Tibial nerve (tissue), 4 donors: ENCODE measurements around the gene YJEFN3. TPM values are rescaled to one million over a fixed set of nuclear protein-coding genes. Genes with fewer than 3 reads are reported as not detected.

Experiments used
- DNase-seq, 2 donors: peaks; one replicate each; pipeline ENCODE4 v3.0.0-alpha.2; 2019; ENCODE audit warnings: low spot score in 2 of 2
- H3K27ac ChIP-seq, 4 donors: fragments of 200-600 bp; sonication (generic) in 3 of 4; one replicate each; pipeline ENCODE4 v1.5.1; 2017 to 2019; ENCODE audit warnings: mild to moderate bottlenecking in 1 of 4
- H3K27me3 ChIP-seq, 2 donors: fragments of 200-600 bp; sonication (generic) in 1 of 2; one replicate each; pipeline versions ENCODE4 v1.5.1 to v1.6.0; 2017 to 2019
- H3K36me3 ChIP-seq, 3 donors: fragments of 200-600 bp; sonication (generic); one replicate each; pipeline ENCODE4 v1.5.1; 2018 to 2019
- H3K4me1 ChIP-seq, 4 donors: fragments of 200-600 bp; sonication (generic) in 3 of 4; one replicate each; pipeline ENCODE4 v1.5.1; 2017 to 2019
- H3K4me3 ChIP-seq, 4 donors: fragments of 200-600 bp; sonication (generic) in 3 of 4; one replicate each; pipeline ENCODE4 v1.5.1; 2017 to 2019; ENCODE audit warnings: mild to moderate bottlenecking in 1 of 4, moderate library complexity in 1 of 4
- H3K9me3 ChIP-seq, 4 donors: fragments of 200-600 bp; sonication (generic) in 3 of 4; one replicate each; pipeline ENCODE4 v1.5.1; 2017 to 2019
- CTCF ChIP-seq, 5 experiments: fragments of 200-600 bp in 3 of 5; fragments of 450-650 bp in 2 of 5; sonication (generic) in 3 of 5; IDR thresholded peaks; one replicate each; pipeline ENCODE4 v1.5.1; 2016 to 2019; ENCODE audit warnings: antibody characterized with exemption in 5 of 5, mild to moderate bottlenecking in 3 of 5, moderate library complexity in 2 of 5
- EP300 ChIP-seq, 2 donors: sonication (generic); formaldehyde crosslinking; IDR thresholded peaks; one replicate each; pipeline ENCODE4 v1.6.1; 2017; ENCODE audit warnings: antibody characterized with exemption in 2 of 2, mild to moderate bottlenecking in 1 of 2
- POLR2A ChIP-seq, 2 donors: fragments of 450-650 bp; IDR thresholded peaks; one replicate each; pipeline ENCODE4 v1.6.1; 2017; ENCODE audit warnings: antibody characterized with exemption in 2 of 2, mild to moderate bottlenecking in 2 of 2, moderate library complexity in 2 of 2
- WGBS, 2 donors: methylation state at CpG; one replicate each; pipeline ENCODE4 v1.1.5; 2018; 5-methylcytosine and 5-hydroxymethylcytosine counted together
- total RNA-seq, 4 donors: library from RNA; depleted of rRNA; stranded (reverse); fragments of >200 nt; gene quantifications; one replicate each; pipeline ENCODE4 v1.1.0, GENCODE V29; 2016

YJEFN3 gene
- total RNA-seq, 4 donors from 2014 or later, result 4.2 to 9.4 (median 5.7) TPM

GRCh38 chr19:19505669-19506326 is 22.9 kb upstream of the YJEFN3 start:
- no peak for DNase-seq
- no peak overlapping the region for H3K4me3 ChIP-seq
- H3K36me3 ChIP-seq, result peaks cover 5 to 77% (median 30%) of the 10 kb centered on the region in 3 donors
- WGBS, 2 donors, result 68 to 73% methylated on average over 27 of the region's 27 CpGs
- H3K9me3 ChIP-seq, result no peaks in the 10 kb centered on the region
- H3K27me3 ChIP-seq, result no peaks in the 10 kb centered on the region
- peaks cover 0 to 6% (median 0%) of the 10 kb centered on the region in 4 donors for H3K4me1 ChIP-seq
- peak overlapping the region in 1 of 4 donors; percentile 33 for H3K27ac ChIP-seq
- TF ChIP-seq POLR2A (IDR thresholded peaks at IDR 0.05) (no peak), EP300 (IDR thresholded peaks at IDR 0.05) (no peak), CTCF (IDR thresholded peaks at IDR 0.05) (no peak)

DNA sequence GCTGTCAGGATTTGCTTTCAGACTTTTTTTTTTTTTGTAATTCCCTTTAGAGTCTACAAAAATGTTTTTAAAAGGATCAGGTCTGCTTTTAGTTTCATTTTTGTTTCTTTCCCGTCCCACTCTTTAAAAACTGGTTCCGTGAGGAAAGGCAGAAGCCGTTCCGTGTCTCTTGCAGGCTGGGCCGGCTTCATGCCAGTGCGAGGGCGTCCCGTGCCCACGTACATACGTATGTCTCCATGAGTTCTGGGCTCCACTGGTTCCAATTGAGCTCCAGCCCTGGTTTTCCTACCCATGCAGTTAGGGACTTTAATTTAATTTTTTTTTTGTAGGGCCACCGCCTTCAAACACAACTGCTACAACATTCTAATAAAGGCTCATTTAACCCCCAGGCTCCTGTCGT is 22.1 kb upstream of the YJEFN3 start:
- no peak for DNase-seq
- Histone ChIP-seq H3K4me3 (no peak overlapping the region), H3K36me3 (peaks cover 2 to 69% (median 23%) of the 10 kb centered on the region in 3 donors), H3K27me3 (no peaks in the 10 kb centered on the region), H3K4me1 (peaks cover 0 to 6% (median 0%) of the 10 kb centered on the region in 4 donors), H3K27ac (peak overlapping the region in 1 of 4 donors; percentile 33), H3K9me3 (no peaks in the 10 kb centered on the region)
- 54 to 67% methylated on average over 12 of the region's 12 CpGs for WGBS, 2 donors
- no peak for TF ChIP-seq CTCF (IDR thresholded peaks at IDR 0.05)
- no peak for TF ChIP-seq EP300 (IDR thresholded peaks at IDR 0.05)
- TF ChIP-seq POLR2A (IDR thresholded peaks at IDR 0.05), result no peak

DNA sequence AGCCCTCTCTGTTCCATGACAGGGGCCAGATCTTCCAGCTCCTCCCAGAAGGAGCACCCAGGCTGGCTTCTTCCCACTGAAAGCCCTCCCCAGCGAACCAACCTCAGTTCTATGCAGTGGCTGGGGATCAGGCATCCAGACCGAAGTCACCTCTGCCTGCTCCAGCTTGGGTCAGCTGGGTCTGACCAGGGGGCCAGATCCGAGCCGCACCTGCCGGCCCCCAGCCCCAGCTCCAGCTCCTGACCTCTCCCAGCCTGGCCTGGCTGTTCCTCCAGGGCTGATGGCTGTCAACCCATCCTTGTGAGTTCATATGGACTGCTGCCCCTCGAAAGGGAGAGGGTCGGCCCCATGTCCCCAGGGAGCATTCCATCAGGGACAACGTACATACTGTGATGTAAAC is 21.4 kb upstream of the YJEFN3 start:
- TF ChIP-seq CTCF (IDR thresholded peaks at IDR 0.05) (no peak), EP300 (IDR thresholded peaks at IDR 0.05) (no peak), POLR2A (IDR thresholded peaks at IDR 0.05) (no peak)
- Histone ChIP-seq H3K36me3 (peaks cover 2 to 61% (median 16%) of the 10 kb centered on the region in 3 donors), H3K4me1 (peaks cover 0 to 6% (median 0%) of the 10 kb centered on the region in 4 donors), H3K4me3 (no peak overlapping the region), H3K9me3 (no peaks in the 10 kb centered on the region), H3K27me3 (no peaks in the 10 kb centered on the region), H3K27ac (no peak overlapping the region)
- DNase-seq, result no peak
- WGBS, 2 donors, result 70 to 84% methylated on average over 8 of the region's 8 CpGs

GRCh38 chr19:19508217-19508616 is 20.5 kb upstream of the YJEFN3 start:
- TF ChIP-seq EP300 (IDR thresholded peaks at IDR 0.05) (no peak), CTCF (IDR thresholded peaks at IDR 0.05) (no peak), POLR2A (IDR thresholded peaks at IDR 0.05) (no peak)
- DNase-seq, result no peak
- no peaks in the 10 kb centered on the region for H3K27me3 ChIP-seq

GRCh38 chr19:19510432-19510831 is 18.3 kb upstream of the YJEFN3 start:
- H3K9me3 ChIP-seq, result peaks cover 0 to 7% (median 0%) of the 10 kb centered on the region in 4 donors
- H3K4me3 ChIP-seq, result no peak overlapping the region
- TF ChIP-seq EP300 (IDR thresholded peaks at IDR 0.05) (no peak), CTCF (IDR thresholded peaks at IDR 0.05) (no peak), POLR2A (IDR thresholded peaks at IDR 0.05) (no peak)
- H3K27me3 ChIP-seq, result no peaks in the 10 kb centered on the region
- peaks cover 2 to 30% (median 3%) of the 10 kb centered on the region in 3 donors for H3K36me3 ChIP-seq
- 43 to 46% methylated on average over 5 to 6 of the region's 6 CpGs for WGBS, 2 donors
- peaks cover 0 to 22% (median 6%) of the 10 kb centered on the region in 4 donors for H3K4me1 ChIP-seq
- H3K27ac ChIP-seq, result no peak overlapping the region
- no peak for DNase-seq

More at GRCh38 chr19:19508217-19508616, 20.5 kb upstream of the YJEFN3 start:
- H3K4me3 ChIP-seq, result no peak overlapping the region
- H3K36me3 ChIP-seq, result peaks cover 2 to 53% (median 7%) of the 10 kb centered on the region in 3 donors
- H3K9me3 ChIP-seq, result no peaks in the 10 kb centered on the region
- H3K27ac ChIP-seq, result no peak overlapping the region
- peaks cover 0 to 6% (median 0%) of the 10 kb centered on the region in 4 donors for H3K4me1 ChIP-seq
- WGBS, 2 donors, result 76 to 87% methylated on average over 6 to 11 of the region's 11 CpGs
